Peyer's patch (tissue), 4 donors: ENCODE measurements around the gene TCP10L. TPM values are rescaled to one million over a fixed set of nuclear protein-coding genes. Genes with fewer than 3 reads are reported as not detected.
"Not testable (repeated sequence)": the region's sequence is repeated elsewhere in the genome, so short reads cannot be mapped to it uniquely, and the experiment has no call there.

Experiments used
- DNase-seq, 3 donors: peaks; one replicate each; pipeline ENCODE4 v3.0.0-alpha.2; 2017 to 2019
- H3K27ac ChIP-seq, 4 donors: fragments of 200-600 bp; sonication (generic); one replicate each; pipeline ENCODE4 v1.5.1; 2016 to 2019
- H3K27me3 ChIP-seq, 2 donors: fragments of 200-600 bp; sonication (generic); one replicate each; pipeline ENCODE4 v1.5.1; 2019
- H3K36me3 ChIP-seq, 3 donors: fragments of 200-600 bp; sonication (generic); one replicate each; pipeline ENCODE4 v1.5.1; 2016 to 2019
- H3K4me1 ChIP-seq, 4 donors: fragments of 200-600 bp; sonication (generic); one replicate each; pipeline ENCODE4 v1.5.1; 2016 to 2019
- H3K4me3 ChIP-seq, 4 donors: fragments of 200-600 bp; sonication (generic); 1 replicate in 3 of 4; 2 replicates in 1 of 4; pipeline ENCODE4 v1.5.1; 2016 to 2019; ENCODE audit warnings: mild to moderate bottlenecking in 1 of 4
- H3K9me3 ChIP-seq, 4 donors: fragments of 200-600 bp; sonication (generic); one replicate each; pipeline ENCODE4 v1.5.1; 2016 to 2019; ENCODE audit warnings: mild to moderate bottlenecking in 1 of 4
- CTCF ChIP-seq, 6 experiments: fragments of 450-650 bp in 4 of 6; fragments of 200-600 bp in 2 of 6; sonication (generic) in 1 of 6; IDR thresholded peaks; one replicate each; pipeline ENCODE4 v1.5.1; 2017 to 2019; ENCODE audit warnings: antibody characterized with exemption in 6 of 6, mild to moderate bottlenecking in 3 of 6, moderate library complexity in 1 of 6
- POLR2A ChIP-seq, 2 donors: fragments of 450-650 bp; IDR thresholded peaks; one replicate each; pipeline ENCODE4 v1.5.1; 2017; ENCODE audit warnings: antibody characterized with exemption in 2 of 2, mild to moderate bottlenecking in 2 of 2, moderate library complexity in 2 of 2
- total RNA-seq, 4 donors: library from RNA; depleted of rRNA; stranded (reverse); fragments of >200 nt; gene quantifications; one replicate each; pipeline ENCODE4 v1.1.0, GENCODE V29; 2016

TCP10L gene
- total RNA-seq: 1 to 10 TPM in 1 of 4 donors, not detected in 3; 9.9 TPM

GRCh38 chr21:32585042-32585710 is at the start of gene TCP10L:
TCP10L (minus strand) TSS chr21:32585523; CDS start chr21:32584304, 1,219 bp downstream.
- no peaks in the 10 kb centered on the region for H3K27me3 ChIP-seq

GRCh38 chr21:32626621-32627196 is 41.4 kb upstream of the TCP10L start:
- Histone ChIP-seq H3K27me3 (no peaks in the 10 kb centered on the region), H3K36me3 (peaks cover 0 to 25% (median 0%) of the 10 kb centered on the region in 3 donors), H3K4me1 (no peaks in the 10 kb centered on the region), H3K4me3 (no peak overlapping the region), H3K9me3 (no peaks in the 10 kb centered on the region), H3K27ac (no peak overlapping the region)
- no peak for TF ChIP-seq CTCF (IDR thresholded peaks at IDR 0.05)
- DNase-seq: no peak

More at GRCh38 chr21:32585042-32585710, at the start of gene TCP10L:
- no peak for DNase-seq
- Histone ChIP-seq H3K9me3 (no peaks in the 10 kb centered on the region), H3K4me1 (no peaks in the 10 kb centered on the region), H3K36me3 (no peaks in the 10 kb centered on the region), H3K4me3 (no peak within 1 kb of the TSS), H3K27ac (no peak within 1 kb of the TSS)
- TF ChIP-seq CTCF (IDR thresholded peaks at IDR 0.05): no peak
- no peak for TF ChIP-seq POLR2A (IDR thresholded peaks at IDR 0.05)

GRCh38 chr21:32618218-32618617 is 32.9 kb upstream of the TCP10L start:
- not testable (repeated sequence) for H3K4me1 ChIP-seq

GRCh38 chr21:32613436-32614043 is 28.2 kb upstream of the TCP10L start:
- Histone ChIP-seq H3K4me1 (peaks cover 0 to 11% (median 6%) of the 10 kb centered on the region in 4 donors), H3K9me3 (no peaks in the 10 kb centered on the region), H3K4me3 (peak overlapping the region; percentile 71 to 87 (median 80)), H3K27me3 (no peaks in the 10 kb centered on the region), H3K36me3 (peaks cover 0 to 12% (median 0%) of the 10 kb centered on the region in 3 donors), H3K27ac (peak overlapping the region in 2 of 4 donors; percentile 70 to 86)
- TF ChIP-seq POLR2A (IDR thresholded peaks at IDR 0.05): no peak
- no peak for TF ChIP-seq CTCF (IDR thresholded peaks at IDR 0.05)
- DNase-seq: no peak

More at GRCh38 chr21:32618218-32618617, 32.9 kb upstream of the TCP10L start:
- H3K4me3 ChIP-seq, H3K9me3 ChIP-seq, DNase-seq, H3K27ac ChIP-seq, H3K27me3 ChIP-seq, H3K36me3 ChIP-seq: not testable (repeated sequence)

GRCh38 chr21:32612999-32613337 is 27.6 kb upstream of the TCP10L start:
- H3K4me3 ChIP-seq: peak overlapping the region; percentile 71 to 87 (median 80)

More at GRCh38 chr21:32612999-32613337, 27.6 kb upstream of the TCP10L start:
- Histone ChIP-seq H3K36me3 (peaks cover 0 to 17% (median 0%) of the 10 kb centered on the region in 3 donors), H3K27me3 (no peaks in the 10 kb centered on the region), H3K9me3 (no peaks in the 10 kb centered on the region), H3K4me1 (peaks cover 0 to 11% (median 6%) of the 10 kb centered on the region in 4 donors), H3K27ac (peak overlapping the region; percentile 70 to 87 (median 84))
- TF ChIP-seq CTCF (IDR thresholded peaks at IDR 0.05): no peak
- no peak for TF ChIP-seq POLR2A (IDR thresholded peaks at IDR 0.05)
- DNase-seq: no peak
